PC-3 (cell line): ENCODE results near the gene HTR2C. TPM values are rescaled to one million over a fixed set of nuclear protein-coding genes. Genes with fewer than 3 reads are reported as not detected.

Experiments used
- ATAC-seq: fragments of 200-7000 bp; cut with Tn5 transposase; 2 replicates; pipeline ENCODE4 v1.9.1; 2020; ENCODE audit warnings: mild to moderate bottlenecking, moderate library complexity
- BruUV-seq: library from RNA; stranded (reverse); fragments of 400-500 nt; replicated peaks from 2 replicates; lab custom pipeline; 2021; lab: Mats Ljungman, UMichigan
- CTCF ChIA-PET: fragments of 300-600 bp; sonication (Branson Sonifier 250); formaldehyde crosslinking; loops from one replicate; lab custom pipeline; 2022; ENCODE audit warnings: antibody characterized with exemption; lab: Charles Lee
- POLR2A ChIA-PET: fragments of 300-600 bp; sonication (Branson Sonifier 250); formaldehyde crosslinking; loops from one replicate; lab custom pipeline; 2022; ENCODE audit warnings: antibody characterized with exemption; ENCODE audit not compliant: unreplicated experiment; lab: Charles Lee
- DNase-seq: peaks from one replicate; pipeline ENCODE4 v3.0.0-alpha.2; 2015
- H2AFZ ChIP-seq: fragments of 300-600 bp; sonication (generic); 2 replicates; pipeline ENCODE4 v1.6.0; 2016; ENCODE audit warnings: antibody characterized with exemption, low read length
- H3F3A ChIP-seq: fragments of 300-600 bp; sonication (generic); one replicate; pipeline ENCODE4 v1.6.0; 2017; ENCODE audit warnings: antibody characterized with exemption, low read length, control low read depth, mild to moderate bottlenecking; ENCODE audit not compliant: unreplicated experiment
- H3K27ac ChIP-seq: fragments of 300-600 bp; sonication (generic); 2 replicates; pipeline ENCODE4 v1.5.1; 2016; ENCODE audit warnings: mild to moderate bottlenecking, low read length
- H3K27me3 ChIP-seq: fragments of 300-600 bp; sonication (generic); 2 replicates; pipeline ENCODE4 v1.6.1; 2016; ENCODE audit warnings: low read length, mixed read lengths
- H3K36me3 ChIP-seq: fragments of 300-600 bp; sonication (generic); 2 replicates; pipeline ENCODE4 v1.6.1; 2016; ENCODE audit warnings: low read depth, mixed run types, low read length, mixed read lengths
- H3K4me1 ChIP-seq: fragments of 300-600 bp; sonication (generic); 2 replicates; pipeline ENCODE4 v1.5.1; 2016; ENCODE audit warnings: low read length; ENCODE audit not compliant: insufficient read depth
- H3K4me2 ChIP-seq: fragments of 300-600 bp; sonication (generic); 2 replicates; pipeline ENCODE4 v1.6.0; 2016; ENCODE audit warnings: low read length
- H3K4me3 ChIP-seq: fragments of 300-600 bp; sonication (generic); 2 replicates; pipeline ENCODE4 v1.5.1; 2016; ENCODE audit warnings: mild to moderate bottlenecking, low read length, mixed read lengths
- H3K79me2 ChIP-seq: fragments of 300-600 bp; sonication (generic); 2 replicates; pipeline ENCODE4 v1.6.1; 2017; ENCODE audit warnings: low read length, mixed read lengths
- H3K9ac ChIP-seq: fragments of 300-600 bp; sonication (generic); 2 replicates; pipeline ENCODE4 v1.6.0; 2016; ENCODE audit warnings: mild to moderate bottlenecking, low read length
- H3K9me2 ChIP-seq: fragments of 300-600 bp; sonication (generic); replicated peaks from 2 replicates; pipeline ENCODE4 v1.6.1; 2016; ENCODE audit warnings: mixed run types, low read length, mixed read lengths
- H3K9me3 ChIP-seq: fragments of 300-600 bp; sonication (generic); 2 replicates; pipeline ENCODE4 v1.6.1; 2016; ENCODE audit warnings: low read length, mixed read lengths
- H4K20me1 ChIP-seq: fragments of 300-600 bp; sonication (generic); 2 replicates; pipeline ENCODE4 v1.6.1; 2016; ENCODE audit warnings: low read length, mixed read lengths
- CTCF ChIP-seq: fragments of 300-600 bp; sonication (generic); conservative IDR thresholded peaks from 2 replicates; pipeline ENCODE4 v1.5.1; 2017; ENCODE audit warnings: antibody characterized with exemption, low read depth, mild to moderate bottlenecking, low read length
- EZH2 ChIP-seq: fragments of 300-600 bp; sonication (generic); IDR thresholded peaks from one replicate; pipeline ENCODE4 v1.6.1; 2017; ENCODE audit warnings: antibody characterized with exemption, mild to moderate bottlenecking, low read length; ENCODE audit not compliant: unreplicated experiment
- EZH2phosphoT487 ChIP-seq: fragments of 300-600 bp; sonication (generic); IDR thresholded peaks from 2 replicates; pipeline ENCODE4 v1.6.1; 2018; ENCODE audit warnings: mild to moderate bottlenecking, antibody characterized with exemption, low read length, borderline replicate concordance
- intact Hi-C: fragments of 100-400 bp; cut with micrococcal nuclease; formaldehyde crosslinking; loops from 2 replicates; pipeline ENCODE4 v1.9.0; 2023
- total RNA-seq: library from RNA; depleted of rRNA; stranded (reverse); fragments of >200 nt; gene quantifications from 2 replicates; pipeline ENCODE4 v1.2.3, GENCODE V29; 2014

The HTR2C gene
- total RNA-seq, 1 experiment from 2014 or later, result 0.07 TPM

GRCh38 chrX:114584375-114584943 lies 573 bp downstream of the HTR2C start:
- intact Hi-C loops, result no loop called here
- H3K27me3 ChIP-seq, result peaks cover 29% of the 10 kb centered on the region
- no peak overlapping the region for H3K27ac ChIP-seq
- POLR2A ChIA-PET, result no interaction called here
- no TSS peak for BruUV-seq
- no peaks in the 10 kb centered on the region for H3K9me2 ChIP-seq
- no peaks in the 10 kb centered on the region for H3K4me1 ChIP-seq
- H3K9ac ChIP-seq, result no peak overlapping the region
- H3K4me2 ChIP-seq, result no peak overlapping the region
- CTCF ChIA-PET, result no interaction called here
- no peaks in the 10 kb centered on the region for H4K20me1 ChIP-seq
- DNase-seq (no peak), ATAC-seq (no peak)
- no peak overlapping the region for H3K4me3 ChIP-seq
- no peak for TF ChIP-seq EZH2
- no peak for TF ChIP-seq EZH2phosphoT487
- no peak for TF ChIP-seq CTCF
- no peaks in the 10 kb centered on the region for H3K79me2 ChIP-seq
- H3F3A ChIP-seq, result no peaks in the 10 kb centered on the region
- H2AFZ ChIP-seq, result no peak overlapping the region
- no peaks in the 10 kb centered on the region for H3K36me3 ChIP-seq
- H3K9me3 ChIP-seq, result no peaks in the 10 kb centered on the region

- H3F3A ChIP-seq, result no peaks in the 10 kb centered on the region
- H3K4me3 ChIP-seq, result no peak overlapping the region
- H3K9ac ChIP-seq, result no peak overlapping the region
- TF ChIP-seq EZH2 (no peak), EZH2phosphoT487 (no peak), CTCF (no peak)
- intact Hi-C loops, result no loop called here
- H3K79me2 ChIP-seq, result no peaks in the 10 kb centered on the region
- BruUV-seq, result no TSS peak
- H2AFZ ChIP-seq, result no peak overlapping the region
- no peak overlapping the region for H3K27ac ChIP-seq
- H3K9me3 ChIP-seq, result no peaks in the 10 kb centered on the region
- DNase-seq (no peak), ATAC-seq (no peak)
- ChIA-PET CTCF (no interaction called here), POLR2A (no interaction called here)
- H3K4me1 ChIP-seq, result no peaks in the 10 kb centered on the region
- peaks cover 26% of the 10 kb centered on the region for H3K27me3 ChIP-seq
- no peak overlapping the region for H3K4me2 ChIP-seq
- H4K20me1 ChIP-seq, result no peaks in the 10 kb centered on the region
- no peaks in the 10 kb centered on the region for H3K9me2 ChIP-seq
- no peaks in the 10 kb centered on the region for H3K36me3 ChIP-seq
Observed at GRCh38 chrX:114584983-114585842, 1.3 kb downstream of the HTR2C start.

DNA sequence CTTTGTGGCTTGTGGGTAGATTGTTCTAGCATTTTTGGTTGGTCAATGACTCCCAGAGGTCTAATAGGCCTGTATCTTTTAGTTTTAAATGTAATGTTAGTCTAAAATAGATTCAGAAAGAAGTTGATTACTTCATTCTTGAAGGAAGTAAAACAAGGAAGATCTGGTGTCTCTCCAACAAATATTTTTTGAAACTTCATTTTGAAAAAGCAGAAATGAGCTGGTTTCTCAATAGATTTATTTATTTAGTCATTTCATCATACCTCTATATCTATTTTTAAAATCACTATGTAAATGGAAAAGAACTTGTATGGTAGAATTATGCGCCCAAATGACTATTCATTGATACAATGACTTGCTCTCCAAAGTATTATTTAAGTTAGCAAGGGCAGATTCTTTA lies 7.2 kb downstream of the HTR2C start:
- DNase-seq, result no peak

More for the DNA sequence above, 7.2 kb downstream of the HTR2C start:
- ChIA-PET CTCF (no interaction called here), POLR2A (no interaction called here)
- H3F3A ChIP-seq, result no peaks in the 10 kb centered on the region
- H3K4me1 ChIP-seq, result no peaks in the 10 kb centered on the region
- H3K79me2 ChIP-seq, result no peaks in the 10 kb centered on the region
- H3K4me3 ChIP-seq, result no peak overlapping the region
- TF ChIP-seq EZH2, result no peak
- intact Hi-C loops, result no loop called here
- BruUV-seq, result no TSS peak
- H3K36me3 ChIP-seq, result no peaks in the 10 kb centered on the region
- H3K27me3 ChIP-seq, result peaks cover 10% of the 10 kb centered on the region; the same call in 1 of the 2 replicates
- H2AFZ ChIP-seq, result no peak overlapping the region
- H3K4me2 ChIP-seq, result no peak overlapping the region
- no peak for ATAC-seq
- H3K27ac ChIP-seq, result no peak overlapping the region
- H4K20me1 ChIP-seq, result no peaks in the 10 kb centered on the region
- no peaks in the 10 kb centered on the region for H3K9me3 ChIP-seq
- H3K9ac ChIP-seq, result no peak overlapping the region
- H3K9me2 ChIP-seq, result no peaks in the 10 kb centered on the region
